HCT116 (cell line): ENCODE results near the gene ARHGAP10.

ENCODE experiments used
- ATF3 ChIP-seq: IDR thresholded peaks from 2 replicates; pipeline ENCODE4 v1.6.1; 2012
- CTCF ChIP-seq, 3 experiments: fragments of 200-600 bp in 1 of 3; sonication (generic) in 1 of 3; IDR thresholded peaks in 2 of 3; conservative IDR thresholded peaks in 1 of 3; 2 replicates each; pipeline ENCODE4 v1.5.1; 2012 to 2017; ENCODE audit warnings: low read depth in 2 of 3, low read length in 2 of 3, antibody characterized with exemption in 1 of 3, borderline replicate concordance in 1 of 3, control low read depth in 1 of 3, mild to moderate bottlenecking in 1 of 3, mixed read lengths in 1 of 3, mixed run types in 1 of 3, moderate library complexity in 1 of 3; ENCODE audit not compliant: insufficient read depth in 1 of 3
- EZH2phosphoT487 ChIP-seq: fragments of 200-600 bp; IDR thresholded peaks from 2 replicates; pipeline ENCODE4 v1.6.1; 2018; ENCODE audit warnings: antibody characterized with exemption, borderline replicate concordance
- POLR2A ChIP-seq: IDR thresholded peaks from 2 replicates; pipeline ENCODE4 v1.7.0; 2011; ENCODE audit warnings: borderline replicate concordance; ENCODE audit not compliant: insufficient read depth, insufficient read length; ENCODE audit errors: extremely low read depth
- SP1 ChIP-seq: IDR thresholded peaks from 2 replicates; pipeline ENCODE4 v1.6.1; 2012; ENCODE audit warnings: low read depth
- YY1 ChIP-seq: IDR thresholded peaks from 2 replicates; pipeline ENCODE4 v1.6.1; 2011; ENCODE audit warnings: low read length, low read depth, moderate library complexity, mild to moderate bottlenecking; ENCODE audit not compliant: insufficient replicate concordance; ENCODE audit errors: extremely low read depth

- TF ChIP-seq ATF3 (no peak), CTCF (IDR thresholded peaks at IDR 0.05 in 2 of 3, conservative IDR thresholded peaks at IDR 0.05 in 1 of 3; ENCODE audit: borderline replicate concordance in 1 of 3, insufficient read depth in 1 of 3, low read depth in 2 of 3, low read length in 2 of 3) (no peak), POLR2A (no peak), SP1 (no peak), YY1 (no peak), EZH2phosphoT487 (no peak)
Measured at GRCh38 chr4:147950261-147950660, 218.4 kb downstream of the ARHGAP10 start.
